Measurements from ENCODE around the gene SLC23A2. TPM values are rescaled to one million over a fixed set of nuclear protein-coding genes. Genes with fewer than 3 reads are reported as not detected.

The SLC23A2 gene
- total RNA-seq, 1 experiment from 2014 or later = 5.1 TPM

- Histone ChIP-seq H3K27me3 (no peaks in the 10 kb centered on the region), H3K9me3 (peaks cover 5% of the 10 kb centered on the region), H3K4me3 (no peak overlapping the region), H3K36me3 (peaks cover 5% of the 10 kb centered on the region)
- no peak for DNase-seq
These were observed 47.4 kb downstream of the SLC23A2 start for GRCh38 chr20:4953881-4954280.

DNA sequence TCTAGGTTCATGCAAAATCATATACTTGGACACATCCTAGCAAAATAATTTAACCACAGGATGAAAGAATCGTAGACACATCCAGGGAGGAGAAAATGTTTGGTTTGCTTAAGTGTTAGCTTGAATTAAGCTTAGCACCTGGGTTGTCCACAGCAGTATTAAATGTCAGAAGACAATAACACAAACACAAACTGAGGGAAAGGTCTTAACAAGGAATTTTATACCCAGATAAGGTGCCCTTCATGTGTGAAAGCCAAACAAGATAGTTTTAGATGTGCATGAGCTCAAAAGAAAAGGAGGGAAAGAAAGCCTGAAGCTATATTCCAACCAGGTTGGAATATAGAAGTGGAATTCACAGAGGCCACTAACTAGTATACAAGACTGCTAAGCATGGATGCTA lies 49.1 kb downstream of the SLC23A2 start:
- Histone ChIP-seq H3K27me3 (no peaks in the 10 kb centered on the region), H3K36me3 (peaks cover 5% of the 10 kb centered on the region), H3K4me3 (no peak overlapping the region), H3K9me3 (peaks cover 5% of the 10 kb centered on the region)
- no peak for DNase-seq

DNA sequence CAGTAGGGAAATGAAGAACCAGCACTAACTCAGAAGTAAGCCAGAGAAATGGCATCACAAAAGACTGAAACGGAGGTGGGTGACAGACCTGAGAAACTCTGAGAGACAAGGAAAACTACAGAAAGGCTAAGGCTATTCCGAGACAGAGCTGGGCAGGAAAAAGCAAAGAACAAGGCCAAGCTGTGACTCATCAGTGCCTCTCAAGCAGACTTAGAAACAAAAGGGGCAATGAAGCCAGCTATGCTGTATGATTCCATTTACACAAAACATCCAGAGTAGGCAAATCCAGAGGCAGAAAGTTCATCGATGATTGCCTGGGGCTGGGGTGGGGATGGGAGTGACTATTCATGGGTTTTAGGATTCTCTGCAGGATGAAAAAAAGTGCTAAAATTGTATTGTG lies 50.0 kb downstream of the SLC23A2 start:
- Histone ChIP-seq H3K9me3 (peaks cover 5% of the 10 kb centered on the region), H3K36me3 (peaks cover 5% of the 10 kb centered on the region), H3K4me3 (no peak overlapping the region), H3K27me3 (no peaks in the 10 kb centered on the region)
- DNase-seq = peak; percentile 79

- no peak overlapping the region for H3K4me3 ChIP-seq
These were observed 50.5 kb downstream of the SLC23A2 start for GRCh38 chr20:4950841-4951240.

GRCh38 chr20:4950437-4950836 lies 50.9 kb downstream of the SLC23A2 start:
- H3K36me3 ChIP-seq = peaks cover 5% of the 10 kb centered on the region
- H3K9me3 ChIP-seq = peaks cover 5% of the 10 kb centered on the region
- DNase-seq = no peak
- H3K27me3 ChIP-seq = no peaks in the 10 kb centered on the region
- H3K4me3 ChIP-seq = no peak overlapping the region

More at GRCh38 chr20:4950841-4951240, 50.5 kb downstream of the SLC23A2 start:
- H3K27me3 ChIP-seq = no peaks in the 10 kb centered on the region
- H3K36me3 ChIP-seq = peaks cover 5% of the 10 kb centered on the region
- H3K9me3 ChIP-seq = peaks cover 5% of the 10 kb centered on the region
- DNase-seq = no peak

- Histone ChIP-seq H3K36me3 (peaks cover 5% of the 10 kb centered on the region), H3K27me3 (no peaks in the 10 kb centered on the region), H3K9me3 (peaks cover 5% of the 10 kb centered on the region), H3K4me3 (no peak overlapping the region)
- no peak for DNase-seq
These were observed 51.5 kb downstream of the SLC23A2 start for GRCh38 chr20:4949833-4950178.

- Histone ChIP-seq H3K4me3 (no peak overlapping the region), H3K27me3 (no peaks in the 10 kb centered on the region), H3K36me3 (peaks cover 5% of the 10 kb centered on the region), H3K9me3 (peaks cover 5% of the 10 kb centered on the region)
- no peak for DNase-seq
These were observed 53.3 kb downstream of the SLC23A2 start for GRCh38 chr20:4947817-4948559.

GRCh38 chr20:4946986-4947385 lies 54.3 kb downstream of the SLC23A2 start:
- no peak for DNase-seq
- no peaks in the 10 kb centered on the region; the same call in 1 of the 2 replicates for H3K36me3 ChIP-seq
- H3K4me3 ChIP-seq = no peak overlapping the region
- H3K27me3 ChIP-seq = no peaks in the 10 kb centered on the region
- H3K9me3 ChIP-seq = no peaks in the 10 kb centered on the region

GRCh38 chr20:4946585-4946984 lies 54.7 kb downstream of the SLC23A2 start:
- Histone ChIP-seq H3K36me3 (no peaks in the 10 kb centered on the region; the same call in 1 of the 2 replicates), H3K27me3 (no peaks in the 10 kb centered on the region), H3K9me3 (no peaks in the 10 kb centered on the region), H3K4me3 (no peak overlapping the region)
- DNase-seq = no peak

DNA sequence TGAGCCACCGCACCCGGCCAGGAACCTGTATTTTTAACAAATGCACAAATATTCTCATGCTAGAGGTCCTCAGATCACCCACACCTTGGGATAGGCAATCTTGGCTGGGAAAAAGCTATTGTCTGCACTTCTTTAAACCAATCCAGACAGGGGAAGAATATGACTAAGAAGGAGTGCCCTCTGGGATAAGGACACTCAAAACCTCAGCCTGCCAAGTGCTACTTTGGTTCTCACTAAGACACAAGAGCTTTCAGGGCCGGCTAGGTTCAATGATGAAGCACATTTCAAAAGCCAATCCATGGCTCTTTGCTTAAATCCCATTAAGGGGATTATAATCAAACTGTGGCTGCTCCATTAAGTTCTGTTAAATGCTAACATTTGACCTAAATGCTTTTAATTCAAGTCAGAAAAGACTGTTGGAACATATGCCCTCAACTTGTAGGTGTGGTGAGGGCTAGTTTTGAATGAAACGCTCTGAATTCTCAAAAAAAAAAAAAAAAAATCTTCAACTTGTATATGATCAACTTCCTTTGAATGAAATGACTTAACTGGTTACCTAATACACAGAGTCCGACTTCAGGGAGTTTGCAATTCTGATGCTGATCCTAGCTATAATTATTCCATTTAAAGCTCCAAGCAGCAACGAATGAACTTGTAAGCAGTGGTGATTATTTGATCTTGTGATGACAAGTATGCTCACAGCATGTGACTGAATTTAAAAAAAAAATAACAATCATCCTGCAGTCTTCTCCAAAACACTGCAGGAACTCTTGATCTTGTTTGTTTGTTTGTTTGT lies 56.6 kb downstream of the SLC23A2 start:
- H3K27me3 ChIP-seq = no peaks in the 10 kb centered on the region
- no peak overlapping the region for H3K4me3 ChIP-seq
- no peak for DNase-seq
- H3K9me3 ChIP-seq = no peaks in the 10 kb centered on the region
- H3K36me3 ChIP-seq = no peaks in the 10 kb centered on the region; the same call in 1 of the 2 replicates

DNA sequence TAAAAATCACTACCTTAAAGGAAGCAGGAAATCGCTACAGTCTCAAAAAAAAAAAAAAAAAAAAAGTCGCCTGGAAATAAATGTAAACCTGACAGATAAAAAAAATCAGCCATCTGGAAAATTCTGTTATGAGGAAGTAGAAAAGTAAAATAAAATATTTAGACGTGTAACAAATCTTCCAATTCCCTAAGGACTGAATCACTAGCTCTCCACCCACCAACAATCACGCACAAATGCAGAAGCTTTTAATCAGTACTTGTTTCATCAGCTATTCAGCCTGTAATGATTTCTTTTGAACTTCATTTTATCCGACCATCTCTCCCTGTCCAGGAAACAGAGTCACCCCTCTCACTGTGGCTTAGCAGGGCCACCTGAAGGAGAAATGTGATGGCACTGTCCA lies 59.0 kb downstream of the SLC23A2 start:
- no peaks in the 10 kb centered on the region for H3K9me3 ChIP-seq
- no peaks in the 10 kb centered on the region for H3K27me3 ChIP-seq
- H3K4me3 ChIP-seq = no peak overlapping the region
- H3K36me3 ChIP-seq = no peaks in the 10 kb centered on the region
- no peak for DNase-seq

GRCh38 chr20:4937407-4938319 lies 63.6 kb downstream of the SLC23A2 start:
- Histone ChIP-seq H3K27me3 (no peaks in the 10 kb centered on the region), H3K4me3 (no peak overlapping the region), H3K36me3 (no peaks in the 10 kb centered on the region), H3K9me3 (no peaks in the 10 kb centered on the region)
- no peak for DNase-seq

- Histone ChIP-seq H3K27me3 (no peaks in the 10 kb centered on the region), H3K4me3 (no peak overlapping the region), H3K36me3 (no peaks in the 10 kb centered on the region), H3K9me3 (no peaks in the 10 kb centered on the region)
- DNase-seq = no peak
These were observed 64.4 kb downstream of the SLC23A2 start for GRCh38 chr20:4936851-4937406.

DNA sequence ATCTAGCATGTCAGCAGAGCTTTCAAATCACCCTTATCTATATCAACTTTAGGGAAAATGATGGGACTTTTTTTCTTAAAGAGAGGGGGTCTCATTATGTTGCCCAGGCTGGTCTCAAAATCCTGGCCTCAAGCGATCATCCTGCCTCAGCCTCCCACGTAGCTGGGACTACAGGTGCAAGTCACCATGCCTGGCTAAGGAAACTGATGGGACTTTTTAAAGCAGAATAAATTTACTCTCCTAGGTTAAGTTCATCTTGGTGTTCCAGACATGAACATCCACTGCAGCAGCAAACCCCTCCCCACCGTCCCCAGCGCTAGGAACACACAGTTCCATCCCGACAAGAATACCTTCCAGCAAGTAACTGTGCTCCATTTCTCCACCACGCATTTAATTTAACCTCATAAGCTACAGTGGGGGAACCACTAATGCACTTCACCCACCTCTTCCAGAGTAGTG lies 64.9 kb downstream of the SLC23A2 start:
- no peaks in the 10 kb centered on the region for H3K27me3 ChIP-seq
- DNase-seq = no peak
- H3K9me3 ChIP-seq = no peaks in the 10 kb centered on the region
- no peaks in the 10 kb centered on the region for H3K36me3 ChIP-seq
- H3K4me3 ChIP-seq = no peak overlapping the region

- Histone ChIP-seq H3K4me3 (no peak overlapping the region), H3K27me3 (no peaks in the 10 kb centered on the region), H3K9me3 (no peaks in the 10 kb centered on the region), H3K36me3 (no peaks in the 10 kb centered on the region)
- DNase-seq = no peak
These were observed 69.2 kb downstream of the SLC23A2 start for GRCh38 chr20:4932061-4932460.

- H3K36me3 ChIP-seq = no peaks in the 10 kb centered on the region
- no peak overlapping the region for H3K4me3 ChIP-seq
- H3K27me3 ChIP-seq = no peaks in the 10 kb centered on the region
- no peak for DNase-seq
- no peaks in the 10 kb centered on the region for H3K9me3 ChIP-seq
These were observed 71.5 kb downstream of the SLC23A2 start for GRCh38 chr20:4929686-4930397.
